CD4-positive, alpha-beta T cell treated with Interleukin-15 for 4 hours (primary cell): ENCODE measurements around the gene KLRC2.
"Not testable (repeated sequence)": the region's sequence is repeated elsewhere in the genome, so short reads cannot be mapped to it uniquely, and the experiment has no call there.

ENCODE experiments used
- DNase-seq: peaks from one replicate; pipeline ENCODE4 v3.0.0-alpha.2; 2020; ENCODE audit warnings: low spot score

Gene KLRC2

DNA sequence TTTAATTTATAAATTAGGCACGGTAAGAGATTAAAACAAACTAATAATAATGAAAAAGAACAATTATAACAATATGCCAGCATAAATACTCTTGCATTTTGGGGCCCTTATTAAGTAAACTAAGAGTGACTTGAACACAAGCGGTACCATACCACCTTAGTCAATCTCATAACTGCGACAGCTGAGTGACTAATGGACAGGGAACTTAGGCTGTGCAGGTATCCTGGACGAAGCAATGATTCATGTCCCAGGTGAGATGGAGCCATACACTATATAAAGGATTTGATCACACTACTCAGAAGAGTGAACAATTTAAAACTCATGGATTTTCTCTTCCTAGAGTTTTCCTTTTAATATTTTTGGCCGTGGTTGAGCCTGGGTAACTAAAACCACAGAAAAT is 30.5 kb downstream of the KLRC2 start:
- DNase-seq = no peak

DNA sequence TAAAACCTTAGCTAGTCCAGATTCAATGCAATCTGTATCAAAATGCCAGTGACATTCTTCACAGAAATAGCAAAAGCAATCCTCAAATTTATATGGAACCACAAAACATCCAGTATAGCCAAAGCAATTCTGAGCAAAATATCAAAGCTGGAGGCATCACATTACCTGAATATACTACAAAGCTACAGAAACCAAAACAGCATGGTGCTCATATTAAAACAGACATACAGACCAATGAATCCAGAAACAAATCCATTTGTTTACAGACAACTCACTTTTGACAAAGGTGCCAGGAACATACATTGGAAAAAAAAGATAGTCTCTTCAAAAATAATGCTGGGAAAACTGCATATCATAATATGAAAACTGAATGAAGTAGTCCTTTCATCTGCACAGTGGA is 31.0 kb downstream of the KLRC2 start:
- DNase-seq = no peak

DNA sequence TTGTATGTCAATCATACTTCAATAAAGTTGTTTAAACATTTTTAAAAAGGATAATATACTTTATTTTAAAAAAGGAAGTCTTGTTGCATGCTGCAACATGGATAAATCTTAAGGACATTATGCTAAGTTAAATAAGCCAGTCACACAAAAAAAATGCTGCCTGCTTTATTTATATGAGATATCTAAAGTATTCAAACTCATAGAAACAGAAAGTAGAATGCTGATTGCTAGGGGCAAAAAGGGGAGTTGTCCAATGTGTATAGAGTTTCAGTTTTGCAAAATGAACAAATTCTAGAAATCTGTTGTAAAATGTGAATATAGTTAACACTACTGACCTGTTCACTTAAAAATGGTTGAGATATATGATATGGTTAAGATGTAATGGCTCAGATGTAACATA is 35.0 kb downstream of the KLRC2 start:
- no peak for DNase-seq

DNA sequence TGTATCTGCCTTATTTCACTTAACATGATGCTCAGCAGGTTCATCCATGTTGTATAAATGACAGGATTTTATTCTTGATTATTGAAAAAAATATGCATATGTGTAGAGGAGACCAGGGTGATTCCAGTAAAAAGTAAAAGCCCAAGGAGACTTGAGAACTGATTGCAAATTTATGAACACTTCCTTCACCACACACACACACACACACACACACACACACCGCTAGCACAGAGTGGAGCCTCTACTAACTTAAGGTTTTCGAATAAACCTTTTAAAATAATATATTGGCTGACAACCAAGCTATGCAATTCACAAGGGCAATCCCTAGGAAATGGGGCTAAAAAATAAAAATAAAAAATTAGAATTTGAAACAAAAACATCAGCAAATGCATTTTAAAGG is 37.6 kb downstream of the KLRC2 start:
- no peak for DNase-seq

DNA sequence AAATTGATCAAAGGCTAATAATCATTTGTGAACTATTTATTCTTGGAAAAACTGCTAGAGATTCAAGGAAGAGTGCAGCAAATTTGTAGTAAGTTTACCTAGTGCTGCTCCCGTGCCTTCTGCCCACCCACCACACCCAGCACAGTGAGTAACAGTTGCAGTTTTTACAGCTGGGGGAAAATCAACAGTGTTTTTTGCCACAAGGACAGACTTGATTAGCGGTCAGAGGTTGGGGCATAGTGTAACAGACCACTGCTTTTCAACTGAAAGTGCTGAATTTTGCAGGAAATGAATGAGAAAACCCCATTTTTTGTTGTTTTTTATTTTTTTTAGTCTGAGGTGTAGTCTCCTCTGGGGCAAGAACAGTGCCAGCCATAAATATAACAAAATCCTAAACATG is 38.5 kb downstream of the KLRC2 start:
- peak; percentile 76 for DNase-seq

DNA sequence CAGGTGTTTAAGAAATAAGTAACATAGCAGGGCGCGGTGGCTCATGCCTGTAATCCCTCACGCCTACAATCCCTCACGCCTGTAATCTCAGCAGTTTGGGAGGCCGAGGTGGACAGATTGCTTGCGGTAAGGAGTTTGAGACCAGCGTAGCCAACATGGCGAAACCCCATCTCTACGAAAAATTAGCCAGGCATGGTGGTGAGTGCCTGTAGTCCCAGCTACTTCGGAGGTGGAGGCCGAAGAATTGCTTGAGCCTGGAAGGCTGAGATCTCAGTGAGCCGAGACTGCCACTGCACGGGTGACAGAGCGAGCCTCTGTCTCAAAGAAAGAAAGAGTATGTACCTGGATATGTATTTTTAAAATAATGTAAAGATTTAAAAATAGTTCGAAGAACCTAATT is 39.6 kb downstream of the KLRC2 start:
- DNase-seq = not testable (repeated sequence)

DNA sequence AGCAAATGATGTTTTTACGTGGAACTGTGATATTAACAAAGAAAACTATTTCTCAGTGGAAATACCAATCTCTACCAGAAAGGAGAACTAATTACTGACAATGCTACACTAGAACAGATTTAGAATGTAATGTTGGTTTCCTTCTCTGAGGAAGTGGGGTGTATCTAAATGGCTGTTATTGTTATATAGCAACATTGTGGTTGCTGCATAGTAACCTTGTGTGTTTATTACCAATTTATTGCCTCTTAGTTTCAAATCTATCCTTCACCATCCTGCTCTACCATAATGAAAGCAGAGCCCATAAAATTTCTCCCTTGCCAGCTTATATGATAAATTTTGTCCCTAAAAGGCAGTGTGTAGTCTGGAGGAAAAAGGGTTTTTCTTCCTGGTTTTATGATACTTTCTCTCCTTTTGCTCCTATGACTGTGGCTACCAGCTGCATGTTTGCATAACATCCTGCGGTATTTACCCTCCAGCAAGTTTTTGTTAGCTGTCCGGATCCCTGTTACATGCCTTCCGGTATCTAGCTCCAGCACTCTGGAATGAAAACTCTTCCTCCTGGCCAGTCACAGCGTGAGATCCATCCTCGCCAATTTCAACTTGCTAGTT is 40.3 kb downstream of the KLRC2 start:
- peak; percentile 74 for DNase-seq

DNA sequence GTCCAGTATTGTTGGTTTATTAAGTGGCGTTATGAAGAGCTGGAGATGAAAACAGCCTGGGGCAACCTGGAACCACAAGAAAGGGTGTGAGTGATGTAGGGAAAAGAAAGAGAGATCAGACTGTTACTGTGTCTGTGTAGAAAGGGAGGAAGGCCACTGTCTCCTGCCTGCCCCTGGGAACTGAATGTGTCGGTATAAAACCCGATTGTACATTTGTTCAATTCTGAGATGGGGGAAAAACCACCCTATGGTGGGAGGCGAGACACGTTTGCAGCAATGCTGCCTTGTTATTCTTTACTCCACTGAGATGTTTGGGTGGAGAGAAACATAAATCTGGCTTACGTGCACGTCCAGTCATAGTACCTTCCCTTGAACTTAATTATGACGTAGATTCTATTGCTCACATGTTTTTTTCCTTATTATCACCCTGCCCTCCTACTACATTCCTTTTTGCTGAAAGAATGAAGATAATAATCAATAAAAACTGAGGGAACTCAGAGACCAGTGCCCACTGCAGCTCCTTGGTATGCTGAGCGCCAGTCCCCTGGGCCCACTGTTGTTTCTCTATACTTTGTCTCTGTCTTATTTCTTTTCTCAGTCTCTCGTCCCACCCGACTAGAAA is 41.2 kb downstream of the KLRC2 start:
- peak; percentile 52 for DNase-seq

DNA sequence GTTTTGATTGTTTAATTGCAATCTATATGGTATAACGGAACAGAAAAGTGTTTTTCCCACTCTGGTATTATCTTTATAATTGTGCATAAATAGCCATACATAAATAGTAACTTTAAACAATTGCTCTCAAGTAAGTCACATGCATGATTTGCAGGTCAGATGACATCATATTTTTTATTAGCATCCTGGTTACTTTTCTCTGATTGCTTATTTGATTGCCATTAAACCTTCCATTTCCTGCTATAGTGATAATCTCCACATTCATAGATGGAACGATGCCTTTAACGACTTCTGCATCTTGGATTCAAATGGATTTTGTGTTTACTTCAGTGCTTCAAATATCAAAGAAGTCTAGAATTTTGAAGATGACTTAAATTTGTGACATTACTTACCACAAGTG is 42.5 kb downstream of the KLRC2 start:
- DNase-seq = no peak

DNA sequence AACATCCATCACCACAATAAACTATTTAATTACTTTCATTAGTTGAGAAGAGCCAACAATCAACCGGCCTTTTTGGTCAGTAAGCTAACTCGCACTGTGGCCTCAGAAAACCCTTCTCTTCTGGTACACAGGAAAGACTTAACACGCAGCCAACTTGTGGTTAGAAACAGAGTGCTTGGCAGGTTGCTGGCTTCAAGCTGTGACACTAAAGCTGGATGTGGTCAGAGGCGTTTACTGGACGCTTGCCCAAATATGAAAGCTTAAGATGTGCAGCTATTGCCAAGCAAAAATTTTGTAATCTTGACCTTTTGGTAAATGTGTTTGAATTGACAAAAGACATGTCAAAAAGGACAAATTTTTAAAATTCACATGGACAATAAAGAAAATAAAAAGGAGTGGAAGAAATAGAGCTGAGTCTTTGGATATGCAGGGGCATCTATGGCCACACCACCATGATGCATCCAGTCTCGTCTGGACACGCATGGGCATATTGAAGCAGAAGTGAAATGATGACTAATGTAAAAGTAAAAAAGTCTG is 43.3 kb downstream of the KLRC2 start:
- peak; percentile 41 for DNase-seq

DNA sequence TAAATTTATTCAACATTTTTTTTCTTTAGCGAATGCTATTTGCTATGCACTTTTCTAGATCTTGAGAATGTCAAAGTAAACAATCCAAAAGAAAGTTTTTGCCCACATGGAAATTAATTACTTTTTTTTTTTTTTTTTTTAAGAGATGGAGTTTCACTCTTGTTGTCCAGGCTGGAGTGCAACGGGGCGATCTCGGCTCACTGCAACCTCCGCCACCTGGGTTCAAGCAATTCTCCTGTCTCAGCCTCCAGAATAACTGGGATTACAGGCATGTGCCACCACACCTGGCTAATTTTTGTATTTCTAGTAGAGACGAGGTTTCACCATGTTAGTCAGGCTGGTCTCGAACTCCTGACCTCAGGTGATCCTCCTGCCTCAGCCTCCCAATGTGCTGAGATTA is 44.8 kb downstream of the KLRC2 start:
- DNase-seq = not testable (repeated sequence)

DNA sequence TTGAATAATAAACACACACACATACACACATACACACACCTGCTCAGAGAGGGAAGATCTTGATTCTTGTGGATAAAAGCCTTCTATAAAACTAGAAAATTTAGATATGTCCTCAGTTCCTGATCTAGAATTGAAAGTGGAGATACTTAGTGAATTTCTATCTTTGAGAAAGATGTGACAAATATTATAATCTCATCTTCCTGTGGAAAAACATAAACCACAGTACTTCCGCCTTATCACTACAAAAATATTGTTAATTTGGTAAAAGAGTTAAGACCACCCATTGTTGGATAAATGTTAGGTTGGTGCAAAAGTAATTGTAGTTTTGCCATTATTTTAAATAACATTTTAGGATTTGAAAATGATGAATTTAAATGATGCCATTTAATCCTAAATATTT is 45.9 kb downstream of the KLRC2 start, which contains the start of gene KLRK1:
Gene KLRK1, minus strand, starts transcription at position 138 of the 400 bp plus-strand sequence. CDS start 1,231 bp downstream, outside the sequence.
- DNase-seq = no peak

DNA sequence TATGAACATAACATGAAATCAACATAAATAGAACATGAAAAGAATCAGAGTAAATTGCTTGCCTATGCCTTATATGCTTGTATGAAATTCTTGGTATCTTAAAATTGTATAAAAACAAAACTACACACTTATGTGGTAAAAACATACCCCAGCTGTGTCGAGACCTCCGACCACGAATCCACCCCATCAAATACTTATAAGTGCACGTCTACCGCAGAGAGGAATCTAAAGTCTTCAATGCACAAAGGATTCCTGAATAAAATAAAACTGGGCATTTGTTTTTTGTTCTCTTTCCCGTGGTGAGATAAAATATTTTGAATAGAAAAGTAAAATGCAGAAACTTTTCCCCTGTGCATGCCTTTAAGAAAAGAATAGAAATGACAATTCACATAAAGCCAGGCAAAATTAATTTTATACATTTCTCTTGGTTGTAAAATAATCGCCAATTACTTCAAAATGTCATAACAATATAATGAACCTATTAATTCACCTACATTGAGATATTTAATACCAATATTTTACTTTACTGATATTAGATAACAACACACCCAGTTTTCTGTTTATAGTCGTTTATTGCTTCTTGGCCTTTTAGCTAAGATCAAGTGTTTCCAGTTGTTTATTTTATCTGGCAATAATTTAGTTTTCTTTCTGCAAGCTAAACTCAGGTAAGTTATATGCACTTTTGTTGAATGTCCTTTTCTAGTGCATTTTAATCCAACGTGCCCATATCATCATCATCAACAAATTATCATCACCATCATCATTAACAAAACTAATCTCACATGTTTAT is 47.0 kb downstream of the KLRC2 start:
- DNase-seq = no peak

DNA sequence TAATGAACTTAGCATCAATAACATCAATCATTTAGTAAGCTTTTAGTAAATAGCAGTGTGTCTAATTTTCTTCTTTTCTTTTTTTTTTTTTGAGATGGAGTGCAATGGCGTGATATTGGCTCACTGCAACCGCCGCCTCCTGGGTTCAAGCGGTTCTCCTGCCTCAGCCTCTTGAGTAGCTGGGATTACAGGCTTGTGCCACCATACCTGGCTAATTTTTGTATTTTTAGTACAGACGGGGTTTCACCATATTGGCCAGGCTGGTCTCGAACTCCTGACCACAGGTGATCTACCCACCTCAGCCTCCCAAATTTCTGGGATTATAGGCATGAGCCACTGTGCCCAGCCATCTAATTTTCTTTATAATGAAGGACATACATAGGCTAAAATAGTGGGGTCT is 48.3 kb downstream of the KLRC2 start:
- not testable (repeated sequence) for DNase-seq

DNA sequence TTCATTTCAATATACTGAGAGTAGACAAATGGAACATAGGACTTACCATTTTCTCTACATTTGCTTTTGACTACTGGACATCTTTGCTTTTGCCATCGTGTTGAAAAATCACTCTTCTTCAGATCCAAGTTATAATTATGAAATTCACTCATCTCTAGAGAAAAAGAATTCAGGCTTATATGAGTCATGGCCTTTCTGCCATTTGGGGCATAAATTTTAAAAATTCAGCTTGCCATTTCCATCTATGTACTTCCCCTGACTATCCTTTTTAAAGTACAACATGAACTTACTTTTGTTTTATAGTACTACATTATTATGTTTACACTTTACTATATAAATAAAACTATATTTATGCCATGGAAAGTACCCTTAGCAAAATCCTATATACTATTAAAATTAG is 49.0 kb downstream of the KLRC2 start:
- no peak for DNase-seq

DNA sequence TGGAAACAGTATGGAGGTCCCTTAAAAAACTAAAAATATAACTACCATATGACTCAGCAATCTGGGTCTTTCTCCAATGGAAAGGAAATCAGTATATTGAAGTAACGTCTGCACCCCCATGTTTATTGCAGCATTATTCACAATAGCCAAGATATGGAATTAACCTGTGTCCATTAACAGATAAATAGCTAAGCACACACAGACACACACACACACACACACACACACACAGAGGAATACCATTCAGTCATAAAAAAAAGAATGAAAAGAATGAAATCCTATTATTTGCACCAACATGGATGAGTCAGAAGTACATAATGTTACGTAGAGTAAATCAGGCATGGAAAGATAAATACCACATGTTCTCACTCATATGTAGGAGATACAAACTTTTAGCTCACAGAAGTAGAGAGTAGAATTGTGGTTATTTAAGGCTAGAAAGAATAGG is 50.6 kb downstream of the KLRC2 start:
- no peak for DNase-seq

DNA sequence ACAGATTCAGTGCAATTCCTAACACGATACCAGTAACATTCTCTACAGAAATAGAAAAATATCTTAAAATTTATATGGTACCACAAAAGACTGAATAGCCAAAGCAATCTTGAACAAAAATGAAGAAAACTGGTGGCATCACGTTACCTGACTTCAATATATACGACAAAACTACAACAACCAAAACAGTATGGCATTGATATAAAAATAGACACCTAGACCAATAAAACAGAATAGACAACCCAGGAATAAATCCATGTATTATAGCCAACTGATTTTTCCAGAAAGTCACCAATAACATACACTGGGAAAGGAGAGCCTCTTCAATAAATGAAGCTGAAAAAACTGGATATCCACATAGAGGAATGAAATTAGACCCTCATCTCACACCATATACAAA is 51.6 kb downstream of the KLRC2 start:
- no peak for DNase-seq

DNA sequence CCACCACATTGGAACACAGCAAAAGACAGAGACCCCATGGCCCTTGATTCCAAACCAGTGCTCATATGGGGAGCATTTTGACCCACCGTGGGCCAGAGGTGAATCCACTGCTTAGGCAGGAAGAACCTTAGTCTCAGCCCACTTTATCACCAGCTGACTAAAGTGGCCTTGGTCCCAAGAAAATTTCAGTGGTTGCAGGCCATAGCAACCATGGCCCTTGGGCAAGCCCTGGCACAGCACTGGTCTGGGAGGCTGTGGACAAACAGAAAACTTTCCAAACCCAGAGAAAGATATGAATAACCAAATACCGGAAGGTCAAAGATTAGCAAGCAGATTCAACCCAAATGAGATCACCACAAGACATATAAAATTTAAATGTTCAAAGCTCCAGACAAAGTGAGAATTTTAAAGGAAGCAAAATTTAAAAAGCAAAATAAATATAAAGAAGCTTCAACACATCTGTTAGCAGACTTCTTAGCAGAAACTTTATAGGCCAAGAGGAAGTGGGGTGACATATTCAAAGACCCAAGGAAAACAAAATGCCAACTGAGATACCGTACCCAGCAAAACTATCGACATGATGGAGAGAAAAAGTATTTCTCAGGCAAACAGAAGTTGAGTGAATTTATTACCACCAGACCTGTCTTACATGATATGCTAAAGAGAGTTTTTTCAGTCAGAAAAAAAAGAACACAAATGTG is 53.7 kb downstream of the KLRC2 start:
- no peak for DNase-seq
